ENCODE data around the gene CAPG.

Gene CAPG

GRCh38 chr2:85356186-85356585 lies 54.0 kb downstream of the CAPG start:
- DNase-seq: no peak

DNA sequence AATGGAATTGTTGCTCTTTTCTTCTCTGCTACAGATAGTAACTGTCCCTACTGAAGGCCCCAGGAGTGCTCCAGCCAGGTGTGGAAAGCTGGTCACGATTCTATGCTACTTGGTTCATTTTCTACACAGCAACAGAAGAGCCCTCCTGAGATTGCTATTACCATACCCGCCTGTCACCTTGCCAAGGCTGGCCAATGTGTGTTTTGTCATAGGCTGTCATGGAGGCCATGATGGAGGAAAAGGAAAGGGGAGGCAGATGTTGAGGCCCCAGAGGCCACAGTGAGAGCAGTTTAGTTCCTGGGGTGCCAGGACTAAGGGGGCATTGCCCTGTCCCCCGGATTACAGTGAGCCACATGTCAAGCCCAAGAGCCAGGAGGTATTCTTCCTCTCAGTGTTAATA lies 54.6 kb downstream of the CAPG start:
- no peak for DNase-seq

- no peak for DNase-seq
Observed at GRCh38 chr2:85355073-85355410, 55.1 kb downstream of the CAPG start.

DNA sequence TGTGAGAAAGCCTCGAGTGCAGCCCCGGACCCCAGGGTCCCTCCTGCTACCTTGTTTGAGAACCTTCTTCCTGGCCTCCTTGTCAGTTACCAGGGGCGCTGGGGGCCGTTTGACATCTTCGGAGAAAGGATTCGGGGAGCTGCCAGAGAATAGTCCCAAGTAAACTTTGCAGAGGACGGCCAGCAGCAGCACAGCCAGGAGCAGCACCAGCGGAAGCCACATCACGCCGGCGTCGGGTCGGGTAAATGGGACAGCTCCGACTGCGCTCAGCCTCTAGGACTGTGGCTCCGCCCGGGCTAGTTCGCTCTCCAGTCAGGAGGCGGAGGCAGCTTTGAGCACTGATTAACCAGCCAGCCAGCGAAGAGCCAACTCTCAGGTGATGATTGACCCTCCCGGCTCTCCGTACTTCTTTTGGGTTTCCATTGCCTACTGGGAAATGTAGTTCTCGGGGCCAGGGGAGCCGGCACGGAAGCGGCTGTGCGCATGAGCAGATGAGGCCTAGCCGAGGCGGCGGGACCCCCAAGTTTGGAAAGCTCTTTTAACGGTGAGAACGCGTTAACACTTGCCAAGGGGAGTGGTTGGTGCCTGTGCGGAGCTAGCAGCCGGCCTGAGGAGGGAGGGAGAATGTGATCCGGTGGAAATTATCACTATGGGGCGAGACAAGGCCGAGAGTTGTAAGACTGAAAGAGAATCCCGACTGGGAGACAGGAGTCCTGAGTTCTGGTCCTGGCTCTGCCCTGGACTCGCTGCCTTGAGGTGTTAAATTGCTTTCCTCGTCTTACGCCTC lies 55.7 kb downstream of the CAPG start, which contains the start of the genes ELMOD3 and RETSAT:
TSS of gene ELMOD3 (plus strand) at position 484 of the 787 bp plus-strand sequence. CDS start 2,430 bp downstream, outside the sequence.
TSS of gene RETSAT (minus strand) at position 243 of the 787 bp plus-strand sequence. CDS start at position 222, 21 bp downstream.
- peak; percentile 99 for DNase-seq

- DNase-seq: no peak
Observed at GRCh38 chr2:85353876-85354285, 56.3 kb downstream of the CAPG start.

GRCh38 chr2:85347599-85347998 lies 62.6 kb downstream of the CAPG start:
- DNase-seq: no peak
